ENCODE results near the gene TMEM82. TPM values are rescaled to one million over a fixed set of nuclear protein-coding genes. Genes with fewer than 3 reads are reported as not detected.

TMEM82 gene
- total RNA-seq, 1 donor from 2014 or later, result not detected

DNA sequence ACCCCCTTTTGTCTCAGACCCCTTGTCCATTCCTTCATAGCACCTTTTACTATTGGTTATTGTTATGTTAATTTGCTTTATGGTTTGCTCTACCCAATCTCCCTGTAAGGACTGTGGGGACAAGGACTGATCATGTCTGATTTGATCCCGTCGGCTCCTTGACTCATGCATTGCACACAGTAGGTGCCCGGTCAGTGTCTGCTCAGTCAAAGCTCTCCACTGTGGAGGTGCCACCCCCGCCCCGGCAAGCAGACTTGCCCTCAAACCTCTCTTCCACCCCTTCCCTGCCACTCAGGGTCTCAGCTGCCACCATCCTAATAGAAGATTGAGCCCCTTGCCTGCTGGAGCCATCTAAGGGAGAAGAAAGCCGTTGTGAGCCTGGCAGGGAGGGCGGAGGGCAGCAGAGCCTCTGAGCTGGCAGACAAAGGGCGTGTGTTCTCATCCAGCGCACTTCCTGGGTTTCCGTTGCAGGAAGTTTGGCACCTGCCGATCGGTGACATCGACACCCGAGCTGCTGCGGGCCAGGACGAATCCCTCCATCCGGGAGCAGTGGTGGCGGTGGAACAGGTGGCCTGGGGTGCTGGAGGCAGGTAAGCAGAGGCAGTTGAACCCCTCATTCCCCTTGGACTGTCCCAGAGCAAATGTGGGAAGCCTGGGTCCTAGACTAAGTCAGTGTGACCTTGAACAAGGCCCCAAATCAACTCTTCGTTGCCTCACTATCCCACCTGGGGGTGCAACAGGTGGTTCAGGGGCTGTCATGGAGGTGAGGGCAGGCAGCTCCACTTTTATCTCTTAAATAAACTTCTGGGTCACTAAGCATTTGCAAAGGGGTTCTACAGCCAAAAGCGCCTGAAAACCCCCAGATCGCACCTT is 14.1 kb downstream of the TMEM82 start:
- H3K36me3 ChIP-seq, result no peaks in the 10 kb centered on the region
- DNase-seq, result no peak
- TF ChIP-seq, protein P1, sequence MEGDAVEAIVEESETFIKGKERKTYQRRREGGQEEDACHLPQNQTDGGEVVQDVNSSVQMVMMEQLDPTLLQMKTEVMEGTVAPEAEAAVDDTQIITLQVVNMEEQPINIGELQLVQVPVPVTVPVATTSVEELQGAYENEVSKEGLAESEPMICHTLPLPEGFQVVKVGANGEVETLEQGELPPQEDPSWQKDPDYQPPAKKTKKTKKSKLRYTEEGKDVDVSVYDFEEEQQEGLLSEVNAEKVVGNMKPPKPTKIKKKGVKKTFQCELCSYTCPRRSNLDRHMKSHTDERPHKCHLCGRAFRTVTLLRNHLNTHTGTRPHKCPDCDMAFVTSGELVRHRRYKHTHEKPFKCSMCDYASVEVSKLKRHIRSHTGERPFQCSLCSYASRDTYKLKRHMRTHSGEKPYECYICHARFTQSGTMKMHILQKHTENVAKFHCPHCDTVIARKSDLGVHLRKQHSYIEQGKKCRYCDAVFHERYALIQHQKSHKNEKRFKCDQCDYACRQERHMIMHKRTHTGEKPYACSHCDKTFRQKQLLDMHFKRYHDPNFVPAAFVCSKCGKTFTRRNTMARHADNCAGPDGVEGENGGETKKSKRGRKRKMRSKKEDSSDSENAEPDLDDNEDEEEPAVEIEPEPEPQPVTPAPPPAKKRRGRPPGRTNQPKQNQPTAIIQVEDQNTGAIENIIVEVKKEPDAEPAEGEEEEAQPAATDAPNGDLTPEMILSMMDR (IDR thresholded peaks at IDR 0.05; ENCODE audit: borderline replicate concordance), result no peak
- peak overlapping the region; percentile 56 for H3K27ac ChIP-seq (replicated peaks)
- H3K4me1 ChIP-seq, result peaks cover 49% of the 10 kb centered on the region
- H3K4me3 ChIP-seq, result no peak overlapping the region
- no peaks in the 10 kb centered on the region for H3K9me3 ChIP-seq (replicated peaks)
- H3K27me3 ChIP-seq (ENCODE audit: low read depth), result peaks cover 42% of the 10 kb centered on the region
- intact Hi-C loops (cut with micrococcal nuclease), result no loop called here

DNA sequence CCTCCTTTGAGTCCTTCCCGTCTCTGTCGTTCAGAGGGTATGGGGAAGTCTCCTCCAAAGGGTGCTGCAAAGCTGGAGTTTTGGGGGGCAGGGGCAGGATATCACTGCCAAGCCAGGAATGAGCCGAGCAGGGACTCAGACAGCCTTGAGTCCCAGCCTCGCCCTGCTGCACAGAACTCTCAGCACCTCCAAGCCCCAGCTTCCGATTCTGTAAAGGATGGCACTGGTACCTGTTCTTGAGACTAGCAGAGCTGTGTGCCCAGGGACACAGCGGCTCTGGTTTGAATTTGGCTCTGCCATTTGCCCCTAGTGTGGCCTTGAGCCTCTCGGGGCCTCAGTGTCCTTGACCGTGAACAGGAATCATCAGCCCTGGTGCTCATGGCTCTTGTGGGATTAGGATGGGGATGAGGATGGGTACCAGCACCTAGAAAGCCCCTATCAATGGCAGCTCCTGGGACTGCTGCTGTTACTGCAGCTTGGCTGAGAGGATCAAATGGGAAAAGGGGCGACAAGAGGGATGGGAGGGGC is 14.8 kb downstream of the TMEM82 start:
- H3K9me3 ChIP-seq (replicated peaks), result no peaks in the 10 kb centered on the region
- peaks cover 56% of the 10 kb centered on the region for H3K4me1 ChIP-seq
- H3K27ac ChIP-seq (replicated peaks), result peak overlapping the region; percentile 56
- no peak for DNase-seq
- peaks cover 47% of the 10 kb centered on the region for H3K27me3 ChIP-seq (ENCODE audit: low read depth)
- intact Hi-C loops (cut with micrococcal nuclease), result no loop called here
- no peaks in the 10 kb centered on the region for H3K36me3 ChIP-seq
- TF ChIP-seq, protein P1 (IDR thresholded peaks at IDR 0.05; ENCODE audit: borderline replicate concordance), result no peak
- H3K4me3 ChIP-seq, result no peak overlapping the region

DNA sequence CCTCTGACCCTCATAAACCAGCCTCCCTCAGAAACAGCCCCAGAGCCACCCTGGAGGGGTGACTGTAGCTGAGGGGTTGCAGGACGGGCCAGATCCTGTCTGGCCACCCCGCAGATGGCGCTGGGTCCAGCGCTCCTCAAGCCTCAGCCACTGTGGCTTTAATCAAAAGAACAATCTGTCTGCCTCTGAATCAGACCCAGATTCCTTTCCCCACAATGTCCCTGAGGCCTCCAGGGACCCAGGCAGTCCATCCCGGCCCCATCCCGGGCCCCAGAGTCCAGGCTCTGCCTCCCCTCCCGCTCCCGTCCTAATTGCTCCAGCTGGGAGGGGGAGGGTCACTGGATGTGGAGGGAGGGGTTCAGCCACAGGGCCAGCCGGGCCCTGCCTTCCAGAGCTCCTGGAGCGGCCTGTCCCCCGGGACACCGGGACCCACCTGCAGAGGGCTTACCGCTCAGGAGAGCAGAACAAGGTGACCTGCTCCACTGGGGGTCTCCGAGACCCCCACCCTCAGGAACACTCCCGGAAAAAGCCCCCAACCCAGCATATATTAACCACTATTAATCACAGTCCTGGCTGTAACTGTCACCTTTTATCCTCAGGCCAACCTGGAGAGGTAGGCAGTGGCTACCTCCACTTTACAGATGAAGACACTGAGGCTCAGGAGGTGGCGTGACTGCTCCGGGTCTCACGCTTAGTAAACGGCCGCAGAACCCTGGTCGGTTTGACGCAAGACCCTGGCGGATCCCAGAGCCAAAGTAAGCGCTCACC is 15.5 kb downstream of the TMEM82 start:
- TF ChIP-seq, protein P1 (IDR thresholded peaks at IDR 0.05; ENCODE audit: borderline replicate concordance), result no peak
- peaks cover 63% of the 10 kb centered on the region for H3K4me1 ChIP-seq
- peak overlapping the region; percentile 56 for H3K27ac ChIP-seq (replicated peaks)
- no peak for DNase-seq
- H3K9me3 ChIP-seq (replicated peaks), result no peaks in the 10 kb centered on the region
- peaks cover 47% of the 10 kb centered on the region for H3K27me3 ChIP-seq (ENCODE audit: low read depth)
- intact Hi-C loops (cut with micrococcal nuclease), result no loop called here
- peak overlapping the region; percentile 87 for H3K4me3 ChIP-seq
- no peaks in the 10 kb centered on the region for H3K36me3 ChIP-seq

DNA sequence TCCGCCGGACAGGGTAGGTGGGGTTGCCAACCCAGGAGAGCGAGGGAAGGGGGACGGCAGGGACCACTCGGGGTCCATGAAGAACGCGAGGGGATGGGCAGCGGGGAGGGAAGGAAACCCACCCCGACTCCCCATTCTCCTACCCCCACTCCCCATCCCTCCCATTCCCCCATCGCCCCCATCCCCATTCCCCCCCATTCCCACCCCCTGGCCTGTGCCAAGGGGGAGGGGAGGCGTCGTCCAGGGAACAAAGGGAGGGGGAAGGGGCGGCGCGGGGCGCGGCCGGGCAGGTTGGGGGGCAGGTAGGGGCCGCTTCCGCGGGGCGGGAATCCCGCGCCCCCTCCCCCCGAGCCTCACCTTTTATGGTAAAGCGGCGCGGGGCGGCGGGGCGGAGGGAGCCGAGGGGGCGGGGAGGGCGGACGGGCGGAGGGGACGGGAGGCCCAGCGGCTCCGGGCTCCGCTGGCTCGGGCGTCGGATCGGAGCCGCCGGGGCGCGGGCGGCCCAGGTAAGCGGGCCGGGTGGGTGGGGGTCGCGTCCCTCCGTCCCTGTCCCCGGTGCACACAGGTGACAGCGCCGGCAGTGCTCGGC is 16.1 kb downstream of the TMEM82 start, which contains the start of gene FBLIM1:
TSS of gene FBLIM1 (plus strand) at position 453 of the 589 bp plus-strand sequence. CDS start 6,189 bp downstream, outside the sequence.
- Histone ChIP-seq H3K27ac (replicated peaks) (peak within 1 kb of the TSS; percentile 86), H3K4me1 (peaks cover 68% of the 10 kb centered on the region), H3K9me3 (replicated peaks) (no peaks in the 10 kb centered on the region), H3K4me3 (peak within 1 kb of the TSS; percentile 87), H3K27me3 (ENCODE audit: low read depth) (peaks cover 47% of the 10 kb centered on the region), H3K36me3 (no peaks in the 10 kb centered on the region)
- TF ChIP-seq, protein P1 (IDR thresholded peaks at IDR 0.05; ENCODE audit: borderline replicate concordance), result no peak
- intact Hi-C loops (cut with micrococcal nuclease), result no loop called here
- DNase-seq, result no peak
